Liver (tissue), 9 donors: ENCODE results near the gene TENT4A. TPM values are rescaled to one million over a fixed set of nuclear protein-coding genes. Genes with fewer than 3 reads are reported as not detected.

ENCODE experiments used
- DNase-seq: peaks from one replicate; pipeline ENCODE4 v3.0.0-alpha.2; 2017; ENCODE audit warnings: low spot score
- H3K27ac ChIP-seq, 2 donors: one replicate each; pipeline ENCODE4 v1.7.0; 2013; ENCODE audit warnings: inconsistent platforms in 2 of 2, low read length in 2 of 2, control low read depth in 1 of 2, low read depth in 1 of 2, mild to moderate bottlenecking in 1 of 2
- H3K27me3 ChIP-seq, 4 donors: one replicate each; pipeline versions ENCODE4 v1.6.1 to v1.7.0; 2013; ENCODE audit warnings: low read length in 3 of 4, inconsistent platforms in 1 of 4, mild to moderate bottlenecking in 1 of 4, moderate library complexity in 1 of 4; ENCODE audit not compliant: control insufficient read depth in 4 of 4, insufficient read depth in 4 of 4
- H3K36me3 ChIP-seq, 4 donors: one replicate each; pipeline versions ENCODE4 v1.6.1 to v1.7.0; 2013; ENCODE audit warnings: low read length in 3 of 4, mild to moderate bottlenecking in 3 of 4, low read depth in 1 of 4, moderate library complexity in 1 of 4; ENCODE audit not compliant: control insufficient read depth in 4 of 4, insufficient read depth in 3 of 4
- H3K4me1 ChIP-seq, 4 donors: one replicate each; pipeline versions ENCODE4 v1.6.1 to v1.7.0; 2013; ENCODE audit warnings: low read length in 3 of 4, mild to moderate bottlenecking in 3 of 4, moderate library complexity in 1 of 4; ENCODE audit not compliant: control insufficient read depth in 4 of 4, insufficient read depth in 4 of 4
- H3K4me3 ChIP-seq, 3 donors: one replicate each; pipeline versions ENCODE4 v1.6.1 to v1.7.0; 2013; ENCODE audit warnings: low read length in 3 of 3, control low read depth in 1 of 3, low read depth in 1 of 3, mild to moderate bottlenecking in 1 of 3
- H3K9ac ChIP-seq, 2 donors: one replicate each; pipeline ENCODE4 v1.7.0; 2013; ENCODE audit warnings: low read length in 2 of 2, mild to moderate bottlenecking in 2 of 2, moderate library complexity in 2 of 2, control low read depth in 1 of 2, low read depth in 1 of 2
- H3K9me3 ChIP-seq, 4 donors: one replicate each; pipeline versions ENCODE4 v1.6.1 to v1.7.0; 2013; ENCODE audit warnings: low read length in 3 of 4; ENCODE audit not compliant: control insufficient read depth in 4 of 4
- EGR1 ChIP-seq, 2 donors: IDR thresholded peaks; 2 replicates each; pipeline ENCODE4 v1.6.1; 2016 to 2018; ENCODE audit warnings: antibody characterized with exemption in 2 of 2, low read depth in 2 of 2
- FOXA1 ChIP-seq: IDR thresholded peaks from 2 replicates; pipeline ENCODE4 v1.6.1; 2016; ENCODE audit warnings: antibody characterized with exemption
- FOXA2 ChIP-seq: IDR thresholded peaks from 2 replicates; pipeline ENCODE4 v1.6.1; 2016; ENCODE audit warnings: antibody characterized with exemption
- GABPA ChIP-seq, 2 donors: IDR thresholded peaks in 1 of 2; conservative IDR thresholded peaks in 1 of 2; 2 replicates each; pipeline ENCODE4 v1.6.1; 2016; ENCODE audit warnings: antibody characterized with exemption in 2 of 2, mild to moderate bottlenecking in 1 of 2, moderate library complexity in 1 of 2
- HNF4A ChIP-seq, 2 donors: conservative IDR thresholded peaks; 2 replicates each; pipeline ENCODE4 v1.6.1; 2016; ENCODE audit warnings: antibody characterized with exemption in 2 of 2, mild to moderate bottlenecking in 2 of 2
- HNF4G ChIP-seq: IDR thresholded peaks from 2 replicates; pipeline ENCODE4 v1.6.1; 2016; ENCODE audit warnings: antibody characterized with exemption
- JUND ChIP-seq, 2 donors: IDR thresholded peaks; 2 replicates each; pipeline ENCODE4 v1.6.1; 2016; ENCODE audit warnings: antibody characterized with exemption in 2 of 2
- NR2F2 ChIP-seq: IDR thresholded peaks from 2 replicates; pipeline ENCODE4 v1.6.1; 2016; ENCODE audit warnings: antibody characterized with exemption
- RAD21 ChIP-seq, 2 donors: IDR thresholded peaks; 2 replicates each; pipeline ENCODE4 v1.6.1; 2016; ENCODE audit warnings: antibody characterized with exemption in 2 of 2, mild to moderate bottlenecking in 2 of 2
- RXRA ChIP-seq, 2 donors: IDR thresholded peaks; 2 replicates each; pipeline ENCODE4 v1.6.1; 2017 to 2018; ENCODE audit warnings: antibody characterized with exemption in 2 of 2, mild to moderate bottlenecking in 1 of 2
- SP1 ChIP-seq: IDR thresholded peaks from 2 replicates; pipeline ENCODE4 v1.6.1; 2018; ENCODE audit warnings: antibody characterized with exemption, mild to moderate bottlenecking
- TAF1 ChIP-seq: conservative IDR thresholded peaks from 2 replicates; pipeline ENCODE4 v1.6.1; 2016; ENCODE audit warnings: antibody characterized with exemption, mild to moderate bottlenecking
- YY1 ChIP-seq: IDR thresholded peaks from 2 replicates; pipeline ENCODE4 v1.6.1; 2016; ENCODE audit warnings: antibody characterized with exemption, mild to moderate bottlenecking
- WGBS: extraction: QIAGEN DNeasy Blood & Tissue Kit; methylation state at CpG from one replicate; pipeline ENCODE4 v1.1.7; 2013; 5-methylcytosine and 5-hydroxymethylcytosine counted together
- polyA plus RNA-seq, 2 donors: library from polyadenylated mRNA; stranded (reverse) in 1 of 2; unstranded in 1 of 2; fragments of 200-250 nt in 1 of 2; fragments of >200 nt in 1 of 2; fragmentation: Nextera tagmentation in 1 of 2; extraction: Ambion mirVana in 1 of 2; gene quantifications; one replicate each; pipeline versions ENCODE4 v1.2.1 to v1.2.3, GENCODE V29; 2013 to 2015
- total RNA-seq, 2 donors: library from RNA; depleted of rRNA; stranded (reverse); fragments of >200 nt; gene quantifications; one replicate each; pipeline ENCODE4 v1.2.3, GENCODE V29; 2014
- TF ChIP-seq, protein P1 (sequence below): IDR thresholded peaks from 2 replicates; pipeline ENCODE4 v1.6.1; 2016; ENCODE audit warnings: antibody characterized with exemption
- TF ChIP-seq, protein P2 (sequence below): IDR thresholded peaks from 2 replicates; pipeline ENCODE4 v1.6.1; 2016; ENCODE audit warnings: antibody characterized with exemption
- TF ChIP-seq, protein P3 (sequence below): IDR thresholded peaks from 2 replicates; pipeline ENCODE4 v1.6.1; 2016; ENCODE audit warnings: antibody characterized with exemption
- TF ChIP-seq, protein P4 (sequence below): IDR thresholded peaks from 2 replicates; pipeline ENCODE4 v1.6.1; 2016; ENCODE audit warnings: antibody characterized with exemption, mild to moderate bottlenecking
- donor health status: healthy.
- donor health status: healthy.
- donor health status: healthy.
- donor health status: healthy.
- donor health status: healthy.

The TENT4A gene
- total and polyA plus RNA-seq, 4 donors = 3.9 to 15.1 (median 8.1) TPM

DNA sequence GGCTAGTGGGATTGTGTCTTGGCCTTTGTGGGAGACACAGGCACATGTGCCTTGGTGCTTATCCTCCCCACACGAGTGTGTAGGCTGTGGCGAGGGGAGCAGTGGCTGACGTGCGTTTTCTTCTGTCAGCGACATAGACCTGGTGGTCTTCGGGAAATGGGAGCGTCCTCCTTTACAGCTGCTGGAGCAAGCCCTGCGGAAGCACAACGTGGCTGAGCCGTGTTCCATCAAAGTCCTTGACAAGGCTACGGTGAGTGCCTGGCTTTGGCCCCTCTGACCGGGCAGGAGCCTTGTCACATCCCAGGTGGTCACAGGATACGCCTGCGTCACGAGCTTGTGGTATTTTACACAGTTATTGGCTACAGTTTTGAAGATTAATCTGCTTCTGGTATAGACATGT lies 26.4 kb downstream of the TENT4A start:
- H3K36me3 ChIP-seq = peaks cover 3 to 41% (median 30%) of the 10 kb centered on the region in 4 donors
- H3K9me3 ChIP-seq = no peaks in the 10 kb centered on the region
- WGBS = 95% methylated on average over 15 of the region's 15 CpGs
- no peaks in the 10 kb centered on the region for H3K27me3 ChIP-seq
- no peak overlapping the region for H3K27ac ChIP-seq
- H3K9ac ChIP-seq = no peak overlapping the region
- TF ChIP-seq TAF1 (no peak), JUND (IDR thresholded peaks at IDR 0.05) (no peak), FOXA1 (no peak), FOXA2 (no peak), NR2F2 (no peak), HNF4G (no peak), EGR1 (IDR thresholded peaks at IDR 0.05; ENCODE audit: low read depth in 2 of 2) (no peak), RAD21 (IDR thresholded peaks at IDR 0.05) (no peak), GABPA (IDR thresholded peaks at IDR 0.05 in 1 of 2, conservative IDR thresholded peaks at IDR 0.05 in 1 of 2) (no peak)
- TF ChIP-seq, protein P1, sequence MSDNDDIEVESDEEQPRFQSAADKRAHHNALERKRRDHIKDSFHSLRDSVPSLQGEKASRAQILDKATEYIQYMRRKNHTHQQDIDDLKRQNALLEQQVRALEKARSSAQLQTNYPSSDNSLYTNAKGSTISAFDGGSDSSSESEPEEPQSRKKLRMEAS = no peak
- TF ChIP-seq, protein P2, sequence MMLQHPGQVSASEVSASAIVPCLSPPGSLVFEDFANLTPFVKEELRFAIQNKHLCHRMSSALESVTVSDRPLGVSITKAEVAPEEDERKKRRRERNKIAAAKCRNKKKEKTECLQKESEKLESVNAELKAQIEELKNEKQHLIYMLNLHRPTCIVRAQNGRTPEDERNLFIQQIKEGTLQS = no peak
- no peak for DNase-seq
- H3K4me1 ChIP-seq = peaks cover 5 to 33% (median 22%) of the 10 kb centered on the region in 4 donors
- H3K4me3 ChIP-seq = no peak overlapping the region

DNA sequence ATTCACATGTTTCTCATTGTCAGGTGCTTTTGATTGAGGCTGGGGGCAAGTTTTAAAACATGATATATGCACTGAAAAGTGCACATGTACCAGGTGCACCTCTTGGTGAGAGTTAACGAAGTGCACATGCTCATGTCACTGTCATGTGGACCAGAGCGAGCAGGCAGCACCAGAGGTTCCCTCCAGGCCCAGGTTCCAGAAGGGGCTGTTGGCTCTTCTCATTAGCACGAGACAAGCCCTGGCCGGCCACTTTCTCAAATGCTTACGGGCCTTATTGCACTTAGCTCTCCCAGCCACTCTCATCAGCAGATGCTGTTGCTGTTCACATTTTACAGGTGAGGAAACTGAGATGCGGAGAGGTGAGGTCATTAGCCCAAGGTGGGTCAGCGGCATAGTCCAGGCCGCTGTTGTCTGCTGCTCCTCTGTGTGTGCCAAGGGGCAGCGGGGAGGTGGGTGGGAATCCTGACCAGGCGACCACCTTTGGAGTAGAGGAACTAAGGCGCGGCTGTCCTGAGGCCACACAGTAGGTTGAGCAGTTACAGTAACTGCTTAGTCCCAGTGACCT lies 27.4 kb downstream of the TENT4A start:
- DNase-seq = no peak
- TF ChIP-seq RXRA (IDR thresholded peaks at IDR 0.05) (no peak), FOXA1 (no peak), HNF4G (no peak)
- Histone ChIP-seq H3K4me3 (no peak overlapping the region), H3K9ac (no peak overlapping the region), H3K36me3 (peaks cover 3 to 41% (median 30%) of the 10 kb centered on the region in 4 donors), H3K9me3 (no peaks in the 10 kb centered on the region), H3K4me1 (peaks cover 7 to 28% (median 20%) of the 10 kb centered on the region in 4 donors), H3K27ac (no peak overlapping the region), H3K27me3 (no peaks in the 10 kb centered on the region)
- 97% methylated on average over 12 of the region's 12 CpGs for WGBS

DNA sequence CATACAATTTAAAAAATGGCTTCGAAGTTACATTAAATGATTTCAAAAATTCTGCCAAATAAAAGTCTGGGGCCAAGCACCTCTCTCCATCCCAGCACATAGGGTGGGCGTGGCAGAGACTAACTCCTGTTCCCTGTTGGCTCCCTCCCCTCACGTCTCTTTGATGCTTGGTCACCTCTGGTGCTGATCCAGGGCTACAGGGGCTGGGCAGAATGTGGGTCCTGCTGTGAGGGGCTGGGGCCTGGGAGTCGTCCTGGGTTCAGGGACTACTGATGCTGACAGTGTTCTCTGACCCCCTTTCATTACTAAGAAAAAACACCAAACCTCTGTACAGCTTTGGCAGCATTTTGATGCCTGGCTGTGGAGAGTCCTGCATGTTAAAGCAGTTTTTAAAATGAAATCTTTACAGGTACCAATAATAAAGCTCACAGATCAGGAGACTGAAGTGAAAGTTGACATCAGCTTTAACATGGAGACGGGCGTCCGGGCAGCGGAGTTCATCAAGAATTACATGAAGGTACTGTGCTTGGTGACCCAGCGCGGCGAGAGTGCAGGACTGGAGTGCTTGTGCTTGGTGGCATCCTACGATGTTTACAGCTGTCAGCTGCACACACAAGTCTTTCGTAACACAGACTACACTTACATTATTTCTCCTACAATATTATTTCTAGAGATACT lies 29.0 kb downstream of the TENT4A start:
- Histone ChIP-seq H3K4me3 (no peak overlapping the region), H3K9ac (no peak overlapping the region), H3K27me3 (no peaks in the 10 kb centered on the region), H3K27ac (no peak overlapping the region), H3K4me1 (peaks cover 2 to 16% (median 6%) of the 10 kb centered on the region in 4 donors), H3K9me3 (no peaks in the 10 kb centered on the region), H3K36me3 (peaks cover 7 to 47% (median 36%) of the 10 kb centered on the region in 4 donors)
- TF ChIP-seq RAD21 (IDR thresholded peaks at IDR 0.05) = no peak
- TF ChIP-seq FOXA2 = no peak
- no peak for TF ChIP-seq HNF4G
- TF ChIP-seq TAF1 = no peak
- no peak for TF ChIP-seq NR2F2
- no peak for TF ChIP-seq JUND (IDR thresholded peaks at IDR 0.05)
- TF ChIP-seq, protein P2 = no peak
- TF ChIP-seq YY1 = no peak
- TF ChIP-seq HNF4A (conservative IDR thresholded peaks at IDR 0.05) = no peak
- TF ChIP-seq, protein P3, sequence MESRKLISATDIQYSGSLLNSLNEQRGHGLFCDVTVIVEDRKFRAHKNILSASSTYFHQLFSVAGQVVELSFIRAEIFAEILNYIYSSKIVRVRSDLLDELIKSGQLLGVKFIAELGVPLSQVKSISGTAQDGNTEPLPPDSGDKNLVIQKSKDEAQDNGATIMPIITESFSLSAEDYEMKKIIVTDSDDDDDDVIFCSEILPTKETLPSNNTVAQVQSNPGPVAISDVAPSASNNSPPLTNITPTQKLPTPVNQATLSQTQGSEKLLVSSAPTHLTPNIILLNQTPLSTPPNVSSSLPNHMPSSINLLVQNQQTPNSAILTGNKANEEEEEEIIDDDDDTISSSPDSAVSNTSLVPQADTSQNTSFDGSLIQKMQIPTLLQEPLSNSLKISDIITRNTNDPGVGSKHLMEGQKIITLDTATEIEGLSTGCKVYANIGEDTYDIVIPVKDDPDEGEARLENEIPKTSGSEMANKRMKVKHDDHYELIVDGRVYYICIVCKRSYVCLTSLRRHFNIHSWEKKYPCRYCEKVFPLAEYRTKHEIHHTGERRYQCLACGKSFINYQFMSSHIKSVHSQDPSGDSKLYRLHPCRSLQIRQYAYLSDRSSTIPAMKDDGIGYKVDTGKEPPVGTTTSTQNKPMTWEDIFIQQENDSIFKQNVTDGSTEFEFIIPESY = no peak
- TF ChIP-seq, protein P4, sequence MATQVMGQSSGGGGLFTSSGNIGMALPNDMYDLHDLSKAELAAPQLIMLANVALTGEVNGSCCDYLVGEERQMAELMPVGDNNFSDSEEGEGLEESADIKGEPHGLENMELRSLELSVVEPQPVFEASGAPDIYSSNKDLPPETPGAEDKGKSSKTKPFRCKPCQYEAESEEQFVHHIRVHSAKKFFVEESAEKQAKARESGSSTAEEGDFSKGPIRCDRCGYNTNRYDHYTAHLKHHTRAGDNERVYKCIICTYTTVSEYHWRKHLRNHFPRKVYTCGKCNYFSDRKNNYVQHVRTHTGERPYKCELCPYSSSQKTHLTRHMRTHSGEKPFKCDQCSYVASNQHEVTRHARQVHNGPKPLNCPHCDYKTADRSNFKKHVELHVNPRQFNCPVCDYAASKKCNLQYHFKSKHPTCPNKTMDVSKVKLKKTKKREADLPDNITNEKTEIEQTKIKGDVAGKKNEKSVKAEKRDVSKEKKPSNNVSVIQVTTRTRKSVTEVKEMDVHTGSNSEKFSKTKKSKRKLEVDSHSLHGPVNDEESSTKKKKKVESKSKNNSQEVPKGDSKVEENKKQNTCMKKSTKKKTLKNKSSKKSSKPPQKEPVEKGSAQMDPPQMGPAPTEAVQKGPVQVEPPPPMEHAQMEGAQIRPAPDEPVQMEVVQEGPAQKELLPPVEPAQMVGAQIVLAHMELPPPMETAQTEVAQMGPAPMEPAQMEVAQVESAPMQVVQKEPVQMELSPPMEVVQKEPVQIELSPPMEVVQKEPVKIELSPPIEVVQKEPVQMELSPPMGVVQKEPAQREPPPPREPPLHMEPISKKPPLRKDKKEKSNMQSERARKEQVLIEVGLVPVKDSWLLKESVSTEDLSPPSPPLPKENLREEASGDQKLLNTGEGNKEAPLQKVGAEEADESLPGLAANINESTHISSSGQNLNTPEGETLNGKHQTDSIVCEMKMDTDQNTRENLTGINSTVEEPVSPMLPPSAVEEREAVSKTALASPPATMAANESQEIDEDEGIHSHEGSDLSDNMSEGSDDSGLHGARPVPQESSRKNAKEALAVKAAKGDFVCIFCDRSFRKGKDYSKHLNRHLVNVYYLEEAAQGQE = no peak
- TF ChIP-seq EGR1 (IDR thresholded peaks at IDR 0.05; ENCODE audit: low read depth in 2 of 2) = no peak
- TF ChIP-seq RXRA (IDR thresholded peaks at IDR 0.05) = no peak
- no peak for TF ChIP-seq SP1
- no peak for DNase-seq
- 90% methylated on average over 13 of the region's 13 CpGs for WGBS
